Measurements from ENCODE around the gene BTN2A1.
"Not testable (repeated sequence)": the region's sequence is repeated elsewhere in the genome, so short reads cannot be mapped to it uniquely, and the experiment has no call there.

BTN2A1 gene

GRCh38 chr6:26433680-26434079, 24.1 kb upstream of the BTN2A1 start:
- not testable (repeated sequence) for DNase-seq

GRCh38 chr6:26436018-26436417, 21.7 kb upstream of the BTN2A1 start:
- no peak for DNase-seq

- no peak for DNase-seq
Observed at GRCh38 chr6:26437550-26437949, 20.2 kb upstream of the BTN2A1 start.

GRCh38 chr6:26438000-26438399, 19.8 kb upstream of the BTN2A1 start:
- DNase-seq = no peak

- DNase-seq = no peak
Observed at GRCh38 chr6:26439151-26440125, 18.3 kb upstream of the BTN2A1 start.

GRCh38 chr6:26440977-26441358, 16.8 kb upstream of the BTN2A1 start:
- no peak for DNase-seq

GRCh38 chr6:26441977-26442376, 15.8 kb upstream of the BTN2A1 start:
- no peak for DNase-seq

- DNase-seq = peak; percentile 56
Observed at GRCh38 chr6:26445934-26446667, 11.7 kb upstream of the BTN2A1 start.

- no peak for DNase-seq
Observed at GRCh38 chr6:26447257-26447656, 10.5 kb upstream of the BTN2A1 start.

GRCh38 chr6:26450240-26450639, 7.5 kb upstream of the BTN2A1 start:
- DNase-seq = no peak

- no peak for DNase-seq
Observed at GRCh38 chr6:26452631-26453235, 5.0 kb upstream of the BTN2A1 start.

- DNase-seq = peak; percentile 63
Observed at GRCh38 chr6:26454631-26455030, 3.1 kb upstream of the BTN2A1 start.

GRCh38 chr6:26455357-26455970, 2.3 kb upstream of the BTN2A1 start:
- no peak for DNase-seq

- DNase-seq = no peak
Observed at GRCh38 chr6:26457264-26457805, 420 bp upstream of the BTN2A1 start.

- DNase-seq = peak; percentile 89
Observed at GRCh38 chr6:26459023-26459810, 1.5 kb downstream of the BTN2A1 start.

- DNase-seq = not testable (repeated sequence)
Observed at GRCh38 chr6:26461353-26461752, 3.6 kb downstream of the BTN2A1 start.

- DNase-seq = no peak
Observed at GRCh38 chr6:26464014-26464413, 6.3 kb downstream of the BTN2A1 start.

GRCh38 chr6:26464416-26465131, 6.8 kb downstream of the BTN2A1 start:
- DNase-seq = no peak

- no peak for DNase-seq
Observed at GRCh38 chr6:26465776-26466175, 8.0 kb downstream of the BTN2A1 start.

GRCh38 chr6:26468829-26469228, 11.1 kb downstream of the BTN2A1 start:
- DNase-seq = no peak

- no peak for DNase-seq
Observed at GRCh38 chr6:26470643-26471042, 12.9 kb downstream of the BTN2A1 start.
